Gastrocnemius medialis (tissue), 4 donors: ENCODE data around the gene OTOF.

ENCODE experiments used
- POLR2A ChIP-seq, 2 donors: fragments of 450-650 bp; IDR thresholded peaks; one replicate each; pipeline ENCODE4 v1.6.1; 2017; ENCODE audit warnings: antibody characterized with exemption in 2 of 2, mild to moderate bottlenecking in 2 of 2, moderate library complexity in 2 of 2
- TF ChIP-seq, protein P1 (sequence below), 5 experiments: fragments of 450-650 bp in 3 of 5; fragments of 200-600 bp in 2 of 5; sonication (generic) in 2 of 5; IDR thresholded peaks in 4 of 5; conservative IDR thresholded peaks in 1 of 5; 1 replicate in 4 of 5; 2 replicates in 1 of 5; pipeline ENCODE4 v1.5.1; 2016 to 2019; ENCODE audit warnings: antibody characterized with exemption in 5 of 5, mild to moderate bottlenecking in 3 of 5, moderate library complexity in 3 of 5

DNA sequence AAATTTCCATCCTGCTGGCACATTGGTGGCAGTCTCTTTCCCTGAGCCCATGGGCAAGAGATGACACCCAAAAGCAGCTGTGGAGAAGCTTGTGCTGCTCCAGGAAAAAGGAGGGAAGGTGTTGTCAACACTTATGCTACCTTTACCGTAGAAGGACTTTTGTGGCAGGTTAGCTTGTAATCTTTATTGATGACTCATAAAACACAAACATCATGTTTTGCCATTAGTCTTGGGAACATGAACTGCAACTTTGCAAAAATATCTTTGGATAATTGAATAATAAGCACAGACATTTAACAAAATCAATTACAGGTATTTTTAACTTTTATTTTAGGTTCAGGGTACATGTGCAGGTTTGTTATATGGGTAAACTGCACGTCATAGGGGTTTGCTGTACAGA, 42.8 kb downstream of the OTOF start:
- TF ChIP-seq, protein P1, sequence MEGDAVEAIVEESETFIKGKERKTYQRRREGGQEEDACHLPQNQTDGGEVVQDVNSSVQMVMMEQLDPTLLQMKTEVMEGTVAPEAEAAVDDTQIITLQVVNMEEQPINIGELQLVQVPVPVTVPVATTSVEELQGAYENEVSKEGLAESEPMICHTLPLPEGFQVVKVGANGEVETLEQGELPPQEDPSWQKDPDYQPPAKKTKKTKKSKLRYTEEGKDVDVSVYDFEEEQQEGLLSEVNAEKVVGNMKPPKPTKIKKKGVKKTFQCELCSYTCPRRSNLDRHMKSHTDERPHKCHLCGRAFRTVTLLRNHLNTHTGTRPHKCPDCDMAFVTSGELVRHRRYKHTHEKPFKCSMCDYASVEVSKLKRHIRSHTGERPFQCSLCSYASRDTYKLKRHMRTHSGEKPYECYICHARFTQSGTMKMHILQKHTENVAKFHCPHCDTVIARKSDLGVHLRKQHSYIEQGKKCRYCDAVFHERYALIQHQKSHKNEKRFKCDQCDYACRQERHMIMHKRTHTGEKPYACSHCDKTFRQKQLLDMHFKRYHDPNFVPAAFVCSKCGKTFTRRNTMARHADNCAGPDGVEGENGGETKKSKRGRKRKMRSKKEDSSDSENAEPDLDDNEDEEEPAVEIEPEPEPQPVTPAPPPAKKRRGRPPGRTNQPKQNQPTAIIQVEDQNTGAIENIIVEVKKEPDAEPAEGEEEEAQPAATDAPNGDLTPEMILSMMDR (IDR thresholded peaks at IDR 0.05 in 4 of 5, conservative IDR thresholded peaks at IDR 0.05 in 1 of 5): no peak
- no peak for TF ChIP-seq POLR2A (IDR thresholded peaks at IDR 0.05)
